DOHH2 (cell line): ENCODE results near the gene UBE2H.

ENCODE experiments used
- H3F3A ChIP-seq: fragments of 200-600 bp; sonication (generic), shearing (Covaris generic); 2 replicates; pipeline ENCODE4 v1.6.0; 2016; ENCODE audit warnings: antibody characterized with exemption, mild to moderate bottlenecking; ENCODE audit not compliant: control insufficient read depth, insufficient read depth
- H3K27ac ChIP-seq: fragments of 200-600 bp; sonication (generic); 2 replicates; pipeline ENCODE4 v1.5.1; 2014; ENCODE audit warnings: low read depth, mild to moderate bottlenecking, low read length, moderate library complexity
- H3K27me3 ChIP-seq: fragments of 200-600 bp; sonication (generic); 2 replicates; pipeline ENCODE4 v1.6.1; 2014; ENCODE audit warnings: mild to moderate bottlenecking, low read length, mixed read lengths; ENCODE audit not compliant: control insufficient read depth
- H3K36me3 ChIP-seq: fragments of 200-600 bp; sonication (generic); 2 replicates; pipeline ENCODE4 v1.6.1; 2014; ENCODE audit warnings: mild to moderate bottlenecking, low read length, moderate library complexity, mixed read lengths; ENCODE audit not compliant: control insufficient read depth
- H3K4me1 ChIP-seq: fragments of 200-600 bp; sonication (generic); 2 replicates; pipeline ENCODE4 v1.6.1; 2014; ENCODE audit warnings: mild to moderate bottlenecking, low read length, mixed read lengths; ENCODE audit not compliant: control insufficient read depth
- H3K4me2 ChIP-seq: fragments of 200-600 bp; sonication (generic); 2 replicates; pipeline ENCODE4 v1.6.0; 2014; ENCODE audit warnings: mild to moderate bottlenecking, low read length, moderate library complexity
- H3K4me3 ChIP-seq: fragments of 200-600 bp; sonication (generic); 2 replicates; pipeline ENCODE4 v1.5.1; 2014; ENCODE audit warnings: mild to moderate bottlenecking, low read length, mixed read lengths
- H3K79me2 ChIP-seq: fragments of 200-600 bp; sonication (generic); 2 replicates; pipeline ENCODE4 v1.6.1; 2014; ENCODE audit warnings: mild to moderate bottlenecking, low read length, mixed read lengths; ENCODE audit not compliant: control insufficient read depth
- H3K9me2 ChIP-seq: fragments of 200-600 bp; sonication (generic); replicated peaks from 2 replicates; pipeline ENCODE4 v1.6.1; 2014; ENCODE audit warnings: mild to moderate bottlenecking, low read length, mixed read lengths; ENCODE audit not compliant: control insufficient read depth
- H3K9me3 ChIP-seq: fragments of 200-600 bp; sonication (generic); 2 replicates; pipeline ENCODE4 v1.6.1; 2014; ENCODE audit warnings: antibody characterized with exemption, low read length, mixed read lengths; ENCODE audit not compliant: control insufficient read depth, insufficient read depth
- H4K20me1 ChIP-seq: fragments of 200-600 bp; sonication (generic); 2 replicates; pipeline ENCODE4 v1.6.0; 2014; ENCODE audit warnings: low read depth, mild to moderate bottlenecking, antibody characterized with exemption, low read length, moderate library complexity; ENCODE audit not compliant: control insufficient read depth, insufficient read depth
- CTCF ChIP-seq: fragments of 200-600 bp; sonication (generic); IDR thresholded peaks from one replicate; pipeline ENCODE4 v1.5.1; 2014; ENCODE audit warnings: antibody characterized with exemption, mild to moderate bottlenecking, low read depth, low read length; ENCODE audit not compliant: poor library complexity, severe bottlenecking
- EZH2phosphoT487 ChIP-seq: fragments of 200-600 bp; sonication (generic); IDR thresholded peaks from 2 replicates; pipeline ENCODE4 v1.6.1; 2017; ENCODE audit warnings: borderline replicate concordance, mild to moderate bottlenecking, antibody characterized with exemption, low read length, moderate library complexity, mixed read lengths

UBE2H gene

DNA sequence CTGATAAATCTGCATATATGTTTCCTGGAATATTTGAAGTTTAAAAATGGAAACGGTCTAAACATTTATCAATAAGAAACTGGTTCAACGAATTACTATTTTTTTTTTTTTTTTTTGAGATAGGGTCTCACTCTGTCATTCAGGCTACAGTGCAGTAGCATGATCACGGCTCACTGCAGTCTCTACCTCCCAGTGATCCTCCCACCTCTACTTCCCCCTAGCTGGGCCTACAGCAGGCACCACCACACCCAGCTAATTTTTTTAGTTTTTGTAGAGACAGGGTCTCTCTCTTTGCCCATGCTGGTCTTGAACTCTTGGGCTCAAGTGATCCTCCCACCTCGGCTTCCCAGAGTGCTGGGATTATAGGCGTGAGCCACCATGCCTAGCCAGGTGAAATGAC, 68.3 kb downstream of the UBE2H start:
- TF ChIP-seq CTCF (no peak), EZH2phosphoT487 (no peak)
- H3K9me3 ChIP-seq: no peaks in the 10 kb centered on the region
- H3K9me2 ChIP-seq: no peaks in the 10 kb centered on the region
- H3K4me3 ChIP-seq: no peak overlapping the region
- H3F3A ChIP-seq: no peaks in the 10 kb centered on the region; the same call in 1 of the 2 replicates
- H4K20me1 ChIP-seq: peaks cover 3% of the 10 kb centered on the region; the same call in 1 of the 2 replicates
- no peak overlapping the region for H3K4me2 ChIP-seq
- no peaks in the 10 kb centered on the region for H3K36me3 ChIP-seq
- no peaks in the 10 kb centered on the region for H3K4me1 ChIP-seq
- H3K27ac ChIP-seq: no peak overlapping the region
- H3K79me2 ChIP-seq: no peaks in the 10 kb centered on the region
- H3K27me3 ChIP-seq: no peaks in the 10 kb centered on the region

GRCh38 chr7:129883151-129883550, 69.6 kb downstream of the UBE2H start:
- Histone ChIP-seq H3K36me3 (peaks cover 3% of the 10 kb centered on the region; the same call in 1 of the 2 replicates), H3K4me2 (no peak overlapping the region), H3K79me2 (no peaks in the 10 kb centered on the region)

DNA sequence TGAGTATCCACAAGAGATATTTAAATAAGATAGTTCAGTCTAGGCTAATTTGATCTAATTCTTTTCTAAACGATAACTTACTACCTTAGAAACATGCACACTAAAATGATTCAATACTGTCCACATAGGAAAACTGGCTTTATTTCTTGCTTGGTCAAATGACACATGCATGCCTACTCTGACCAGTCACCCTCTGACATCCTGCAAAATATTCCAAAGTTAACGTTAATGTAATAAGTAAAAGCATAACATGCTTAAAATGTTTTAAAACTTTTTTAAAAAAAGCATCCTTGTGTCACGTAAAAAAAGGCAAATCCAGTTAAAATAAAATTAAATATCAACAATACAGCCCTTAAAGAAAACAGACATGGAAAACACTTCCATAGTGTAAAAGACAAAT, 70.2 kb downstream of the UBE2H start:
- no peak overlapping the region for H3K4me2 ChIP-seq
- H3K9me3 ChIP-seq: no peaks in the 10 kb centered on the region
- no peak overlapping the region for H3K27ac ChIP-seq
- H3K4me1 ChIP-seq: no peaks in the 10 kb centered on the region
- H3F3A ChIP-seq: no peaks in the 10 kb centered on the region; the same call in 1 of the 2 replicates
- no peaks in the 10 kb centered on the region for H3K9me2 ChIP-seq
- no peak overlapping the region for H3K4me3 ChIP-seq
- H3K79me2 ChIP-seq: no peaks in the 10 kb centered on the region
- no peak for TF ChIP-seq EZH2phosphoT487
- no peak for TF ChIP-seq CTCF
- H3K27me3 ChIP-seq: no peaks in the 10 kb centered on the region
- H4K20me1 ChIP-seq: no peaks in the 10 kb centered on the region
- peaks cover 9% of the 10 kb centered on the region; the same call in 1 of the 2 replicates for H3K36me3 ChIP-seq

More at GRCh38 chr7:129883151-129883550, 69.6 kb downstream of the UBE2H start:
- no peak overlapping the region for H3K4me3 ChIP-seq
- no peaks in the 10 kb centered on the region; the same call in 1 of the 2 replicates for H3F3A ChIP-seq
- no peaks in the 10 kb centered on the region for H3K9me3 ChIP-seq
- H3K9me2 ChIP-seq: no peaks in the 10 kb centered on the region
- TF ChIP-seq CTCF: no peak
- TF ChIP-seq EZH2phosphoT487: no peak
- H3K27me3 ChIP-seq: no peaks in the 10 kb centered on the region
- no peak overlapping the region for H3K27ac ChIP-seq
- H3K4me1 ChIP-seq: no peaks in the 10 kb centered on the region
- no peaks in the 10 kb centered on the region for H4K20me1 ChIP-seq
